Activated T-helper 1 cell treated with anti-CD3 and anti-CD28 coated beads, Interleukin-12 subunit alpha, Interleukin-12 subunit beta, Interleukin-2, Interleukin-4 antibody, amounts not matched to agents 30 ng/mL and 10 ng/mL and 1 ng/mL, durations not matched to agents 14 hours and 24 hours and 36 hours (primary cell): ENCODE data around the gene WDR77. TPM values are rescaled to one million over a fixed set of nuclear protein-coding genes. Genes with fewer than 3 reads are reported as not detected.

Experiments
- DNase-seq: peaks from one replicate; pipeline ENCODE4 v3.0.0; 2021; ENCODE audit warnings: low spot score
- H3K27ac Mint-ChIP-seq: one replicate; pipeline ENCODE4 v1.8.0; 2021; ENCODE audit warnings: mild to moderate bottlenecking, mixed read lengths
- H3K27me3 Mint-ChIP-seq: one replicate; pipeline ENCODE4 v1.8.0; 2022; ENCODE audit warnings: mild to moderate bottlenecking, moderate library complexity, mixed read lengths; ENCODE audit not compliant: insufficient read depth
- H3K36me3 Mint-ChIP-seq: one replicate; pipeline ENCODE4 v1.8.0; 2021; ENCODE audit warnings: low read depth, mixed read lengths
- H3K4me1 Mint-ChIP-seq: one replicate; pipeline ENCODE4 v1.8.0; 2021; ENCODE audit warnings: low read depth, mixed read lengths
- H3K4me3 Mint-ChIP-seq: one replicate; pipeline ENCODE4 v1.8.0; 2021; ENCODE audit warnings: mild to moderate bottlenecking, moderate library complexity, mixed read lengths
- H3K9me3 Mint-ChIP-seq: one replicate; pipeline ENCODE4 v1.8.0; 2021; ENCODE audit warnings: mixed read lengths
- intact Hi-C: fragments of 100-400 bp; cut with micrococcal nuclease; formaldehyde crosslinking; loops from one replicate; pipeline ENCODE4 v1.15.1; 2024
- total RNA-seq: library from RNA; stranded (reverse); gene quantifications from 2 replicates; pipeline ENCODE4 v1.2.3, GENCODE V29; 2022

The WDR77 gene
- total RNA-seq, 1 donor from 2014 or later, result 61.3 TPM

DNA sequence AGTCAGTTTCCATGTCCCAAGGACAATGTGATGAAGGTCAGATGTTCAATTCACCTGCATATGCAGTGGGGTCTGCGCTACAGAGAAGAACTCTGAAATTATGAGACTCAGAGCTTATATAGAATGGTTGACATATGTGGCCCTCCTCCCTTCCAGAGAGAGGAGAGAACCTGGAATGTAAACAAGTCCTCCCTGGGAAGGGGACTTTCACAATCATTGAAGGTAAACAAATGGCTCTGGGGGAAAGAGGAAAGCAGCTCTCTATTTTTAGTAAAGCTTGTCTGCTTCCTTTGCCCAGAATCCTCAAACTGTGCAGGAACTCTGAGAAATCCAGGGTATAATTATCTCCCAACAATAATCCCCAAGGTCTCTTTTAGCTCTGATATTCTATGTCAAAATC lies 31.3 kb downstream of the WDR77 start:
- Mint-ChIP-seq H3K4me1 (no peaks in the 10 kb centered on the region), H3K36me3 (no peaks in the 10 kb centered on the region), H3K27ac (no peak overlapping the region), H3K4me3 (no peak overlapping the region), H3K27me3 (peaks cover 6% of the 10 kb centered on the region), H3K9me3 (no peaks in the 10 kb centered on the region)
- intact Hi-C loops, result no loop called here
- DNase-seq, result no peak

- peaks cover 6% of the 10 kb centered on the region for H3K27me3 Mint-ChIP-seq
- H3K4me1 Mint-ChIP-seq, result no peaks in the 10 kb centered on the region
- intact Hi-C loops, result no loop called here
- no peak overlapping the region for H3K4me3 Mint-ChIP-seq
- no peak overlapping the region for H3K27ac Mint-ChIP-seq
- H3K9me3 Mint-ChIP-seq, result no peaks in the 10 kb centered on the region
- H3K36me3 Mint-ChIP-seq, result no peaks in the 10 kb centered on the region
- DNase-seq, result no peak
Measured at GRCh38 chr1:111415461-111415860, 33.6 kb downstream of the WDR77 start.

DNA sequence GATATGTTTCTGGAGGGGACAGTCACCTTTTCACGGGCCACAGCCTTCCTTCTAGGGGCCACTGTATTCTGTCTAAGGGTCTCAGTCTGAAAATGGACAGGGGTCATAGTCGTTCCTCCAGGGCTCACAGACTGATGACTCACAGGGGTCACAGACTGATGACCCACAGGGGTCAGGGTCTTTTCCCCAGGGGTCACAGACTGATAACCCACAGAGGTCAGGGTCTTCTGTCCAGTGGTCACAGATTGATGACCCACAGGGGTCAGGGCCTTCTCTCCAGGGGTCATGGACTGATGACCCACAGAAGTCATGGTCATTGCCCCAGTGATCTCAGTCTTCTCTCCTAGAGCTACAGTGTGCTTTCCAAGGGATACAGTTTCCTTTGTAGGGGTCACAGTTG lies 34.3 kb downstream of the WDR77 start:
- Mint-ChIP-seq H3K27me3 (peaks cover 4% of the 10 kb centered on the region), H3K4me1 (no peaks in the 10 kb centered on the region), H3K36me3 (no peaks in the 10 kb centered on the region), H3K4me3 (no peak overlapping the region), H3K9me3 (no peaks in the 10 kb centered on the region), H3K27ac (no peak overlapping the region)
- intact Hi-C loops, result no loop called here
- no peak for DNase-seq

DNA sequence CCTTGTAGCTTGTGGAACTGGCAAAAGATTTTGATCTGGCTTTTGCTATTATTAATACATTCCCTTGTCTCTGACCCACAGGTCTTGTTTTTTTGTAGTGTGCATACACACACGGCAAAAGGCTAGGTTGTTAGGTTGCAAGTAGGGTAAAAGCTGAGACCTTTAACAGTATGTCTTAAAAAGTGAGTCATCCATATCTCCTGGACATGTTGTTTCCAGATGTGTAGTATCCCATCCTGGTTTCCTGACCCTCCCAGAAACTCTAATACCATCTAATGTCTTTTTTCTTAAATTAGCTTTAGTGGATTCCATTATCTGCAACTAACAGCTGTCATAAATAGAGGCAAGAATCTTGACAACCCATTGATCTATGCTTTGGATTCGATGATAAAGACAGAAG lies 36.2 kb downstream of the WDR77 start:
- intact Hi-C loops, result no loop called here
- Mint-ChIP-seq H3K27me3 (peaks cover 4% of the 10 kb centered on the region), H3K4me3 (no peak overlapping the region), H3K36me3 (no peaks in the 10 kb centered on the region), H3K9me3 (no peaks in the 10 kb centered on the region), H3K27ac (no peak overlapping the region), H3K4me1 (no peaks in the 10 kb centered on the region)
- DNase-seq, result no peak

DNA sequence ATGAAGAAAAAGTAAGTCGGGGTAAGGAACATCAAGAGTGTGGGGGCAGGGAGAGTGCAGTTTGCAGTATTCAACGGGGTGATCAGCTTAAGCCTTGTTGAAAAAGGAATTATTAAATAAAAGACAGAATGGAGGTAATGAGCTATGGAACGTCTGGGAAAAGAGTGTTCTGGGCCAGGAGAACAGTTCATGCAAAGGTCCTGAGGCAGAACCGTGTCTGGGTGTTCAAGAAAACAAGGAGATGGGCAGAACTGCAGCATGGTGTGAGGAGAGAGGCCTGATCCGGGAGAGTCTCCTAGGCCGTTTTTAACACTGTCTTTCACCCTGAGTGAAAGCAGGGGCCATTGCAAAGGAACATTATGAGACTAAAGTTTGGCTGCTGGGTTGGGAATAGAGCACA lies 41.8 kb downstream of the WDR77 start:
- Mint-ChIP-seq H3K4me3 (no peak overlapping the region), H3K9me3 (no peaks in the 10 kb centered on the region), H3K27ac (no peak overlapping the region), H3K36me3 (no peaks in the 10 kb centered on the region), H3K4me1 (peaks cover 16% of the 10 kb centered on the region), H3K27me3 (peaks cover 15% of the 10 kb centered on the region)
- intact Hi-C loops, result loop anchor here (2.0 kb wide), 2 partner anchors 20 to 42 kb away; partner anchors contain the start of genes ATP5PB, OVGP1 and WDR77
- DNase-seq, result no peak

- H3K4me3 Mint-ChIP-seq, result no peak overlapping the region
- peak; percentile 46 for DNase-seq
- peaks cover 13% of the 10 kb centered on the region for H3K27me3 Mint-ChIP-seq
- no peaks in the 10 kb centered on the region for H3K36me3 Mint-ChIP-seq
- peaks cover 20% of the 10 kb centered on the region for H3K4me1 Mint-ChIP-seq
- H3K9me3 Mint-ChIP-seq, result no peaks in the 10 kb centered on the region
- no peak overlapping the region for H3K27ac Mint-ChIP-seq
- intact Hi-C loops, result loop anchor here (2.0 kb wide), 2 partner anchors 20 to 42 kb away; partner anchors contain the start of genes ATP5PB, OVGP1 and WDR77
Measured at GRCh38 chr1:111406321-111406768, 42.7 kb downstream of the WDR77 start.

- H3K4me1 Mint-ChIP-seq, result peaks cover 27% of the 10 kb centered on the region
- no peak overlapping the region for H3K4me3 Mint-ChIP-seq
- no peaks in the 10 kb centered on the region for H3K36me3 Mint-ChIP-seq
- peaks cover 18% of the 10 kb centered on the region for H3K27me3 Mint-ChIP-seq
- H3K27ac Mint-ChIP-seq, result no peak overlapping the region
- intact Hi-C loops, result loop anchor here (5.0 kb wide), 4 partner anchors 132 to 372 kb away; partner anchors contain the start of genes CEPT1 and DRAM2
- DNase-seq, result no peak
- H3K9me3 Mint-ChIP-seq, result no peaks in the 10 kb centered on the region
Measured at GRCh38 chr1:111404588-111404987, 44.5 kb downstream of the WDR77 start.

DNA sequence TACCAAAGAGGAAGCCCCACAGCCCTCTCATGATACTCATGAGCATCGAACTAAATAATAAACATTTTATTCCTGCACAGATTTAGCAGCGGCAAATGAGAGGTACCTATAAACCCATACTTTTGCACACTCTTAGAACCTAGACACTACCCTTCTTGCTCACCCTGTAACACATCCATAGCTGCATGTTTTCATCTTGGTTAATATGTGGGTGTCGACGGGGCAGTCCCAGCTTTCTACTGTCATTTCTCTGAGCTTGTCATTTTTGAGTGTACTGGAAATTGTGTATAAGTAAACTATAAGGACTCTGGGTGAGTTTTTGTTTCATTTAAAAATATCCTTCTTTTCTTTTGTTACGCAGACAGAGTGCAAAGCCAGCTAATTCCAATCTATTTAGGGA lies 47.0 kb downstream of the WDR77 start:
- no peak overlapping the region for H3K27ac Mint-ChIP-seq
- H3K36me3 Mint-ChIP-seq, result no peaks in the 10 kb centered on the region
- intact Hi-C loops, result loop anchor here (5.0 kb wide), 4 partner anchors 130 to 370 kb away; partner anchors contain the start of genes CEPT1 and DRAM2
- no peak for DNase-seq
- peaks cover 3% of the 10 kb centered on the region for H3K9me3 Mint-ChIP-seq
- H3K27me3 Mint-ChIP-seq, result peaks cover 30% of the 10 kb centered on the region
- H3K4me1 Mint-ChIP-seq, result peaks cover 27% of the 10 kb centered on the region
- H3K4me3 Mint-ChIP-seq, result no peak overlapping the region

- intact Hi-C loops, result loop anchor here (1.0 to 5.0 kb wide), 7 partner anchors 53 to 368 kb away; partner anchors contain the start of genes CEPT1 and DRAM2
- H3K27me3 Mint-ChIP-seq, result peaks cover 41% of the 10 kb centered on the region
- no peaks in the 10 kb centered on the region for H3K36me3 Mint-ChIP-seq
Measured at GRCh38 chr1:111399792-111400610, 49.1 kb downstream of the WDR77 start.

GRCh38 chr1:111392460-111392945 lies 56.6 kb downstream of the WDR77 start:
- no peaks in the 10 kb centered on the region for H3K9me3 Mint-ChIP-seq
- H3K27ac Mint-ChIP-seq, result no peak overlapping the region
- H3K36me3 Mint-ChIP-seq, result no peaks in the 10 kb centered on the region
- H3K27me3 Mint-ChIP-seq, result peaks cover 31% of the 10 kb centered on the region
- no peak overlapping the region for H3K4me3 Mint-ChIP-seq
- intact Hi-C loops, result no loop called here
- H3K4me1 Mint-ChIP-seq, result no peaks in the 10 kb centered on the region
- DNase-seq, result no peak

More at GRCh38 chr1:111399792-111400610, 49.1 kb downstream of the WDR77 start:
- no peak overlapping the region for H3K27ac Mint-ChIP-seq
- peaks cover 19% of the 10 kb centered on the region for H3K4me1 Mint-ChIP-seq
- H3K4me3 Mint-ChIP-seq, result no peak overlapping the region
- peaks cover 3% of the 10 kb centered on the region for H3K9me3 Mint-ChIP-seq
- DNase-seq, result no peak

DNA sequence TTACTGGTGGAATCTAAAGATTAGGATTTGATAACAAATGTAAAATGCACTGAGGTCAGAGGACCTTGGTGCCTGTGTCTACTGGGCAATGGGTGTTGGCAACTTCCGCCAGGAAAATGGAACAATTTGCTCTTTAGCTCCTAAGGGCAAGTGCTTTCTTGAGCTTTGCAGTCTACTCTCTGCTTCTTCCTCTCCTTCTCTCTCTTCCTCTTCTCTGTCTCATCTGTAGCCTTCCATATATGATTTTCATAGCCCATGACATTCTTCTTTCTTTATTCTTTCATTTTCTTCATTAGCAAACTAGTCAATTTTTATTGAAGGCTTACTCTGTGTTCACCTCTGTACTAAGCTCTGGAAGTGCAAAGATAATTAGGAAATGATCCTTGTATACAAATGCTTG lies 57.0 kb downstream of the WDR77 start:
- no peak overlapping the region for H3K4me3 Mint-ChIP-seq
- peaks cover 26% of the 10 kb centered on the region for H3K27me3 Mint-ChIP-seq
- H3K4me1 Mint-ChIP-seq, result no peaks in the 10 kb centered on the region
- DNase-seq, result no peak
- intact Hi-C loops, result no loop called here
- no peaks in the 10 kb centered on the region for H3K9me3 Mint-ChIP-seq
- H3K36me3 Mint-ChIP-seq, result no peaks in the 10 kb centered on the region
- H3K27ac Mint-ChIP-seq, result no peak overlapping the region
